ENCODE data around the gene ZSCAN30. TPM values are rescaled to one million over a fixed set of nuclear protein-coding genes. Genes with fewer than 3 reads are reported as not detected.

Gene ZSCAN30
- total and polyA plus RNA-seq, 2 of the 13 experiments (the other 11 are each of a cell fraction or from before 2014, with no cell fraction given): 7.4 to 7.7 TPM

- TF ChIP-seq ZBTB21 (CRISPR knock-in tag; IDR thresholded peaks at IDR 0.05) (no peak), SMAD9 (CRISPR knock-in tag; IDR thresholded peaks at IDR 0.05) (no peak), ZNF644 (CRISPR knock-in tag; IDR thresholded peaks at IDR 0.05; ENCODE audit: low read depth) (no peak), MAF1 (CRISPR knock-in tag; IDR thresholded peaks at IDR 0.05; ENCODE audit: borderline replicate concordance) (peak; percentile 78; the same call in 1 of the 2 replicates), TCF7 (IDR thresholded peaks at IDR 0.05; ENCODE audit: low read depth) (no peak), ZBTB2 (CRISPR knock-in tag; IDR thresholded peaks at IDR 0.05; ENCODE audit: low read depth) (peak; percentile 74; the same call in 1 of the 2 replicates), THAP11 (CRISPR knock-in tag; IDR thresholded peaks at IDR 0.05) (peak; percentile 87), MTF2 (CRISPR knock-in tag; IDR thresholded peaks at IDR 0.05; ENCODE audit: borderline replicate concordance) (no peak; the same call in 1 of the 2 replicates), TARDBP (CRISPR knock-in tag; IDR thresholded peaks at IDR 0.05) (peak; percentile 72), BATF2 (CRISPR knock-in tag; IDR thresholded peaks at IDR 0.05) (no peak), ZNF589 (CRISPR knock-in tag; conservative IDR thresholded peaks at IDR 0.05) (no peak), ZNF317 (CRISPR knock-in tag; IDR thresholded peaks at IDR 0.05) (peak; percentile 59), HNRNPH1 (optimal IDR thresholded peaks at IDR 0.05; ENCODE audit: low read depth, low read length) (peak; percentile 39), RFX3 (CRISPR knock-in tag; IDR thresholded peaks at IDR 0.05) (no peak), ZBTB20 (CRISPR knock-in tag; IDR thresholded peaks at IDR 0.05; ENCODE audit: borderline replicate concordance, low read depth) (no peak), JUND (CRISPR knock-in tag; IDR thresholded peaks at IDR 0.05) (no peak), ZNF580 (CRISPR knock-in tag; IDR thresholded peaks at IDR 0.05; ENCODE audit: borderline replicate concordance, low read depth) (peak; percentile 89; the same call in 1 of the 2 replicates), ZNF576 (CRISPR knock-in tag; IDR thresholded peaks at IDR 0.05) (no peak), KLF11 (CRISPR knock-in tag; IDR thresholded peaks at IDR 0.05) (no peak), WIZ (CRISPR knock-in tag; IDR thresholded peaks at IDR 0.05) (no peak), KMT2A (CRISPR knock-in tag; IDR thresholded peaks at IDR 0.05) (peak; percentile 86), AGO2 (optimal IDR thresholded peaks at IDR 0.05; ENCODE audit: low read depth, low read length) (peak; percentile 14), ZNF552 (CRISPR knock-in tag; IDR thresholded peaks at IDR 0.05; ENCODE audit: borderline replicate concordance) (no peak), SNAI1 (CRISPR knock-in tag; IDR thresholded peaks at IDR 0.05; ENCODE audit: borderline replicate concordance) (no peak), NCOA2 (CRISPR knock-in tag; IDR thresholded peaks at IDR 0.05) (no peak; the same call in 1 of the 2 replicates), MTA1 (CRISPR knock-in tag; IDR thresholded peaks at IDR 0.05; ENCODE audit: borderline replicate concordance) (peak; percentile 54; the same call in 1 of the 2 replicates), SIX1 (CRISPR knock-in tag; IDR thresholded peaks at IDR 0.05; ENCODE audit: borderline replicate concordance) (no peak), ZFP62 (CRISPR knock-in tag; IDR thresholded peaks at IDR 0.05) (no peak)
Observed at GRCh38 chr18:35240664-35241447, 49.2 kb downstream of the ZSCAN30 start, which contains the start of gene ZNF397 (continued).

Data from HepG2 (cell line).